OCI-LY1 (cell line): ENCODE data around the gene CACNA1I.

Source experiments
- CTCF ChIP-seq: fragments of 200-600 bp; sonication (generic), shearing (Covaris generic); IDR thresholded peaks from 2 replicates; pipeline ENCODE4 v1.5.1; 2017; ENCODE audit warnings: mild to moderate bottlenecking, antibody characterized with exemption, low read length, moderate library complexity, mixed read lengths
- EZH2 ChIP-seq: fragments of 200-600 bp; sonication (generic), shearing (Covaris generic); IDR thresholded peaks from 2 replicates; pipeline ENCODE4 v1.8.0; 2017; ENCODE audit warnings: borderline replicate concordance, mixed run types, mild to moderate bottlenecking, antibody characterized with exemption, low read length, moderate library complexity, mixed read lengths

DNA sequence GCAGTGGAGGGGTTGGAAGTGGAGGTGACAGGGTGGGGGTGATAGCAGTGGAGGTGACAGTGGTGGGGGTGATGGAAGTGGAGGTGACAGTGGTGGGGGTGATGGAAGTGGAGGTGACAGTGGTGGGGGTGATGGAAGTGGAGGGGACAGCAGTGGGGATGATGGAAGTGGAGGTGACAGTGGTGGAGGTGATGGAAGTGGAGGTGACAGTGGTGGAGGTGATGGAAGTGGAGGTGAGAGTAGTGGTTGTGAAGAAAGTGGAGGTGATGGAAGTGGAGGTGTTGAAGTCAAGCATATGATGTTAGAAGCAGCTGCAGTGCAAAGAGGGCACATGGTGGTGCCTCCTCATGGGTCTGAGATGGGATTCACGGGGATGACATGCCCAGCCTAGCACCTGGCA lies 141.5 kb downstream of the CACNA1I start:
- TF ChIP-seq CTCF (no peak), EZH2 (no peak)
